Lower leg skin (tissue), 3 donors: ENCODE data around the gene SP7.

Source experiments
- POLR2A ChIP-seq, 2 donors: fragments of 450-650 bp; IDR thresholded peaks; one replicate each; pipeline ENCODE4 v1.6.1; 2016 to 2017; ENCODE audit warnings: antibody characterized with exemption in 2 of 2, mild to moderate bottlenecking in 1 of 2, moderate library complexity in 1 of 2
- TF ChIP-seq, protein P1 (sequence below), 3 donors: fragments of 450-650 bp; IDR thresholded peaks; one replicate each; pipeline ENCODE4 v1.5.1; 2016; ENCODE audit warnings: antibody characterized with exemption in 3 of 3, mild to moderate bottlenecking in 3 of 3, moderate library complexity in 2 of 3

DNA sequence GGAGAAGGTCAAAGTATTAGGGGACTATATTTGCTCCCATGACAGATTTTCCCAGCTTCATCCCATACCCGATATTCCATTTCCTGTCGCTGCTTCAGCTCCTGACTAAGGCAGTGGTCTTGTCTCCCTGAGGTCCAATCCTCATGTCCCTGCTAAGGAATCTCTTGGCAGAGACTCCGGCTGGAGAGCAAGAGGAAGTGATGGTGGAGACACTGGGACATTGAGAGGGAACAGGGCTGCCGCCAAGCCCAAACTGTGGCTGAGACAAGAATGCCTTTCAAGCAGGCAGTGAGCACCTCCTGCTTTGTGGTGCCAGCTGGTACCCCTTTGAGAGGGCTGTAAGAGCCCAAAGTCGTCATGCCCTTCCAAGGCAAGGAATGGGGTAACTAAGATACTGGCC is 5.5 kb downstream of the SP7 start:
- TF ChIP-seq, protein P1, sequence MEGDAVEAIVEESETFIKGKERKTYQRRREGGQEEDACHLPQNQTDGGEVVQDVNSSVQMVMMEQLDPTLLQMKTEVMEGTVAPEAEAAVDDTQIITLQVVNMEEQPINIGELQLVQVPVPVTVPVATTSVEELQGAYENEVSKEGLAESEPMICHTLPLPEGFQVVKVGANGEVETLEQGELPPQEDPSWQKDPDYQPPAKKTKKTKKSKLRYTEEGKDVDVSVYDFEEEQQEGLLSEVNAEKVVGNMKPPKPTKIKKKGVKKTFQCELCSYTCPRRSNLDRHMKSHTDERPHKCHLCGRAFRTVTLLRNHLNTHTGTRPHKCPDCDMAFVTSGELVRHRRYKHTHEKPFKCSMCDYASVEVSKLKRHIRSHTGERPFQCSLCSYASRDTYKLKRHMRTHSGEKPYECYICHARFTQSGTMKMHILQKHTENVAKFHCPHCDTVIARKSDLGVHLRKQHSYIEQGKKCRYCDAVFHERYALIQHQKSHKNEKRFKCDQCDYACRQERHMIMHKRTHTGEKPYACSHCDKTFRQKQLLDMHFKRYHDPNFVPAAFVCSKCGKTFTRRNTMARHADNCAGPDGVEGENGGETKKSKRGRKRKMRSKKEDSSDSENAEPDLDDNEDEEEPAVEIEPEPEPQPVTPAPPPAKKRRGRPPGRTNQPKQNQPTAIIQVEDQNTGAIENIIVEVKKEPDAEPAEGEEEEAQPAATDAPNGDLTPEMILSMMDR (IDR thresholded peaks at IDR 0.05): no peak
- no peak for TF ChIP-seq POLR2A (IDR thresholded peaks at IDR 0.05)
